Lower leg skin (tissue), 3 donors: ENCODE data around the gene DOCK7.

Source experiments
- CTCF ChIP-seq, 3 donors: fragments of 450-650 bp; IDR thresholded peaks; one replicate each; pipeline ENCODE4 v1.5.1; 2016; ENCODE audit warnings: antibody characterized with exemption in 3 of 3, mild to moderate bottlenecking in 3 of 3, moderate library complexity in 2 of 3
- POLR2A ChIP-seq, 2 donors: fragments of 450-650 bp; IDR thresholded peaks; one replicate each; pipeline ENCODE4 v1.6.1; 2016 to 2017; ENCODE audit warnings: antibody characterized with exemption in 2 of 2, mild to moderate bottlenecking in 1 of 2, moderate library complexity in 1 of 2

DNA sequence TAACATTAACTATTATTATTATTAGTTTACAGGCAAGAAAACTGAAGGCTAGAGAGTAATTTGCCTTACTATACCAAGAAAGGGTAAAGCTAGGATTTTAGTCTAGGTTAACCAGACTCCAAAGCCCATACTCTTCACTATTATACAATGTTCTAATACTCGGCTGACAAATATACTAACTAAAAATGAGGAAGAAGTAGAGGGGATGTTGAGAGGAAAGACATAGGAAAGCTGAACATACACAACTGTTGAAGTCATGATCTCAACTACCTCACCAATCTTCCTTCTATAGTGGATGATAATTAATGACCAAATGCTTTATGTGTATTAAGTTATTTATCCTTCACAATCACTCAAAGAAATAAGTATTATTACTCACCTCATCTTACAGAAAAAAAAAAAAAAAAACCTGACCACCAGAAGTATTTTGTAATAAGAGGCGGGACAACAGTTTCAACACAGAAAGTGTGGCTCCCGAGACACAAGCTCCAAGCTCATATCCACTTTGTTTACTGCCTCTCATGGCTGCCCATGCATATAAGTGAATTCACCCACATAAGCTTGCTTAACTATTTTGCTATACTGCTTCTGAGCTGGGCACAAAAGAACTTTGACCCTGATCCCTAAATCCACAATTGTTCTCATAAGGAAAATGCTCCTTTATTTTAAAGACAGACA lies 173.3 kb downstream of the DOCK7 start:
- no peak for TF ChIP-seq CTCF (IDR thresholded peaks at IDR 0.05)
- no peak for TF ChIP-seq POLR2A (IDR thresholded peaks at IDR 0.05)
